SK-N-DZ (cell line): ENCODE measurements around the gene RHCG.

Experiments used
- DNase-seq: peaks from one replicate; pipeline ENCODE4 v3.0.0-alpha.2; 2015; ENCODE audit warnings: low spot score

RHCG gene

DNA sequence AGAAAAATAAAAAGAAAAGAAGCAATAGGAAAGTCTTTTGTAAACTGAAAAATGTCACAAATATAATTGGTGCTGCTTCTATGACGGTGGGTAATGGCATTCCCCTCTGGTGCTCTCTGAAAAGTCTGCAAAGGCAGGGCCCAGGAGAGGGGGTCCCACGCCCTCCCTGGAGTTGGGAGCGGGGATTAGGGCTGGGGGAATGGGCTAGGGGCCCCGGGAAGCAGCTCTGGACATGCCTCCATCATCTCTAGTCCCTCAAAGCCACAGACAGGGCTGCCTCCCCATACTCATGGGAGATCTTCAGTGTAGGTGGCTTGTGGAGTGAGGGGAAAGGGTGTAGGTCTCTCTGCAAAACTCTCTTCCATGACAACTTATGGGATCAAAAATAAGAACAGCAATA, 7.8 kb upstream of the RHCG start:
- DNase-seq, result no peak

DNA sequence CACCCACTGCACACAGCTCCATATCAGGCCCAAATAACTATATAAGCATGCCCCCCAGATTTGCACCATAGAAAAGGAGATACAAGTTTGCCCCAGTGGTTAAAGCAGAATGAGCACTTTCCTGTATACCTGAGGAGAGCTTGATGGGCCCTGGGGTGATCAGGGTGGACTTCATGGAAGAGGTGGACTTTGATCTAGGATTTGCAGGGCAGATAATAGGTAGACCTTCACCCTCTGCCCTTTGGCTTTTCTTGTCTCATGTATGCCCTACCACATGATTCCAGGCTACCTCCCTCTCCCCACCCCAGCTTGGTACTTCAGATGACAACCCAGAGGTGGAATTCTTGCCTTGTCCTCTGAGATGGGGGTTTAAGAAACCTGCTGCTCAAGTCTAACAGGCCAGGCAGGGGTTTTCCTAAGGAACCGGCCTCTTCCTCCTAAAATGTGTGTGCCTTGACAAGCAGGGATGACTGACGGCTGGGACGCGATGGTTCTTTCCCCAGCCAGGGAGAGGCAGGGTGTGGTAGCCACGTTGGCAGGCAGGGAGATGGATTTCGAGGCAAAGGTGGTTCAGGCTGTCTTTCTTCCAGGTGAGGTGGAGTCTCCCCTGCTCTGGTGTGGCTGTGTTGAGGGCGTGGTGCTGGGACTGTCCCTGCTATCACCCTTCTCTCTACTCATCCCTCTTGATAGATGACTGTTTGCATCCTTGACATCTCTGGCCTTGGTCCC, 6.6 kb upstream of the RHCG start:
- DNase-seq, result no peak

DNA sequence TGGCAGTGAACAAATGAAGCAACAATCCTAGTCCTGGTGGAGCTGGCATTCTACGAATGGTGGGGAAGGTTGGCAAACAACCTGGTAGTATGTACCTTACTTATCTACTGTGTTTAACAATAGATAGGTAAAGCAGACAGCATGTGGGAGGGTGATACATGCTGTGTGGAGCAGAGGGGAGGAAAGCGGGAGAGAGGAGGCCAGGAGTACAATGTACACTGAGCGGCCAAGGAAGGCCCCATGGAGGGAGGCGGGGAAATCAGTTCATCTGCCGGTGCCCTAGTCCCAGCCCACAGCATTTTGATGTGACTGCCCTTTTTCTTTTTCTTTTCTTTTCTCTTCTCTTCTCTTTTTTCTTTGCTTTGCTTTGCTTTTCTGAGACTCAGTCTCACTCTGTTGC, 5.3 kb upstream of the RHCG start:
- no peak for DNase-seq

DNA sequence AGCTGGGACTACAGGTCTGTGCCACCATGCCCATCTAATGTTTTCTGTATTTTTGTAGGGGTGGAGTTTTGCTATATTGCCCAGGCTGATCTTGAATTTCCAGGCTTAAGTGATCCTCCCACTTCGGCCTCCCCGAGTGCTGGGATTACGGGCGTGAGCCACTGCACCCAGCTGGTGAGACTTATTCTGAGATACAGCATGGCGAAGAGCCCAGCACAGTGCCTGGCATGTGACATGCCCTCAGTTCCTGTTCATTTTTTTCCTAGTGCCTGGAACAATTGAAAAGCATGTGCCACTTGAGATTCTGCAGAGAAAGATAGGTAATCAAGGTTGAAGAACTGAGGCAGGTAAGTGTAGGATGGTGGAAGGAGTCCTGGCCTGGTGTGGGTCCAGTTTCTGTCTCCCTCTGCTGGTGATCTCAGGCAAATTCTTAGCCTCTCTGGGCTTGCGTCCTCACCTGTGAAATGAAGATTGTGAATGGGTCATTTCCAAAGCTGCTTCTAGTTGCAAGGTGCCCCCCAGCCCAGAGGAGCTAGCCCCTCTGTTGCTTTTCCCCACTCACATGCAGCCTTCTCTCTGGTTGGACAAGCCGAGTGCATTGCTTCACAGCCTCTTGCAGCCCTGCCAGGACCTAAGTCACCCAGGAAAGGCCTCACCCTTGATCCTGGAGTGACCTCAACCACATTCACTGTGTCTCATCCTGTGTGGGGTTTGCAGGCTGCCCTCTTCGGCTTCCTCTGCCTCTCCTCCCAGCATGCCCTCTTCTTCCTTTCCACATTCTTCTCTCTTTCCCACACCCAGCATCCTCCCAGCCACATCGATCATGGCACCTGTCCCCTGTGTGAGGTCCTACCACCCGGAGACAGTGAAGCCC, 4.3 kb upstream of the RHCG start:
- no peak for DNase-seq

DNA sequence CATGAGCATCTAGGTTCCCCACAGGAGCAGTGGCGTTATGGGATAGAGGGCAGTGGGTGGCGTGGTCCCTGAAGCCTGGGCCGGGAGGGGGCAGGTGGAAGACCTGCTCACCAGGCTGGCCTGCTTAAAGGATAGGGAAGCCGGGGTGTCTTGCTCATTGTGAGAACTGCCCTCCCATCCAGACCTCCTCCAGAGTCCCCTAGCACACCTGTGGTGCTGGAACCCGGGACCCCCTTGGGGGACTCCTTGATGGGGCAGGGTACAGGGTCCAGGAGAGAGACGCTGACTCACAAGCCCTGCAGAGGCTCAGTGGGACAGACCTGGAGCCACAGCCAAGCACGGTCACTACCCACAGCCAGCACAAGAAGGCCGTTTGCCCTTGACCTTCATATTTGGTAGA, 2.8 kb upstream of the RHCG start:
- DNase-seq, result no peak

DNA sequence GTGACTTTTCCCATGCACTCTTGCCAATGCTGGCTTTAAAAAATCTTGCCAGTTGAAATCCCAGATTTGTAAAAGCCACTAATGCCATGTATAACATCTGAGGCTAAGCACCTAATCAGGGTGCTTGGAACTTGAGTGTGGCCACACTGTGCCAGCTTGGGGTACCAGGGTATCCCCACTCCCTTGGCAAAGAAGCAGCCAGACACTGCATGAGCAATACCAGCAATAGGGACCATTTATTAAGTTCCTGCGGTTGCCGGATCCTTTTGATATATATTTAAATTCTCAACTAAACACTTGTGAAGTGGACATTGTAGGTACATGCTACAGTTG, 2.2 kb upstream of the RHCG start:
- no peak for DNase-seq

DNA sequence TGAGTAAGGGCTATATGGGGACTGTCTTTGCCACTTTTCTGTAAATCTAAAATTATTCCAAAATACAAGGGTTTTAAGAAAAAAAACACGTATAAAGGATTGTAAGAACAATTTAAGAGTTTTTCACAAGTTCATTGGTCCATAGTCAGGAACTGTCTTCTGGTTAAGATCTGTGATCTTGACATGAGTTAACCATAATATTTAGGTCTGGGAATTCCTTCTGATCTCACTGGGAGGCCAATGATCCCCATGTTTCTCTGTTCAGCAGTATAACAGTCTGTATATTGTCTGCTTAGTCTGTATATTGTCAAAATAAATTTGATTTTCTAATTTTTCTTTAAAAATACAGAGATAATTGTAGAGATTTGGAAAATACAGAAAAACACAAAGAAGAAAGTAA, 848 bp upstream of the RHCG start:
- no peak for DNase-seq

DNA sequence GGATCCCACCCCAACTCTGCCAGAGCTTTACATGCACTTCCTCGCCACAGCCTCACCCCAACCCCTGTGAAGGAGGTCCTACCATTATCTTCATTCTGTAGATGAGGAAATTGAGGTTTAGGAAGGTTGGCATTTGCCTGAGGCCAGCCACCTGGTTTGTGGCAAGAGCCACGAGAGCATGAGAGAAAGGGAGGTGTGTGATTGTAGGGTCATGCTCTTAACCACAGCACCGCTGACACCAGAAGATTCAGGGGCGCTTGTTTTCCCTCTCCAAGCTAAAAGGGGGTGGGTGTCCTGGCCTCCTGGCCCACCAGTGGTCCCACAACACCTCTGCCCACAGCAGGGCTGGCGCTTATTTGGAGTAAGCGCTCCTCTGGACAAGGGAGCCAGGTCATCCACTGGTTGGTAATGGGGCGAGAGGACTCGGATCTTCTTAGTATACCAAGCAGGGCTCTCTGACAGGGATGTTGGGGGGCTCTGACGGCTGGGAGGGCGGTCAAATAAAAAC, 691 bp downstream of the RHCG start:
- no peak for DNase-seq

DNA sequence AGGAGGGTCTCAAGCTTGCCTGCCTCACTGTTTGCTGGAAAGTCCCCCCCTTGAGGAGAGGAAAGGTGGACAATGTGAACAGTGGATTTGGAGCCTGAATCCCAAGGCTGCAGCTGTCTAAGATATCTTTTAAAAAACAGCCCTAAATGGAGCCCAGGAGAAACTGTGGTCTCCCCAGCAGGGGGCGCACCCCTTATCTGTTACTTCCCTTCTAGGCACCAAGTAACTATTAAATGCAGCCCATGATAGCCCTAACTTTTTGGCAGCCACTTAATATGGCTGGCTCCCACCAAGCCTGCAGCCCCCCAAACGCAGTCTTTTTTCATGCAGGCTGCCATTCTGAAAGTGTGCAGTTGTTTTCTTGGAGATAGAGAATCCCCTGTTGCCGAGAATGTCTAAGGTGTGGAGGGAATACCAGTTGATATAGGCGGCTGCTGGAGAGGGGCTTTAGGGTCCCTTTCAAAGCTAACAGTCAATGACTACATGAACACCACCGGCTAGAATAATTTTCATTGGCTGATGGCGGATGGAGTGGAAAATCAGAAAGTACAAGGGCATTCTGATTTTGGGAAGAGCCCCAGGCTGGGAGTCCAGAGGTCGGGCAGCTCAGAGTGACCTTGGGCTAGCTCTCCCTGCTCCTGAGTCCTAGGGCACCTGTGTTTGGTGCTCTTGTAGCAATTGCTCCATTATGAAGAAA, 1.3 kb downstream of the RHCG start:
- no peak for DNase-seq

DNA sequence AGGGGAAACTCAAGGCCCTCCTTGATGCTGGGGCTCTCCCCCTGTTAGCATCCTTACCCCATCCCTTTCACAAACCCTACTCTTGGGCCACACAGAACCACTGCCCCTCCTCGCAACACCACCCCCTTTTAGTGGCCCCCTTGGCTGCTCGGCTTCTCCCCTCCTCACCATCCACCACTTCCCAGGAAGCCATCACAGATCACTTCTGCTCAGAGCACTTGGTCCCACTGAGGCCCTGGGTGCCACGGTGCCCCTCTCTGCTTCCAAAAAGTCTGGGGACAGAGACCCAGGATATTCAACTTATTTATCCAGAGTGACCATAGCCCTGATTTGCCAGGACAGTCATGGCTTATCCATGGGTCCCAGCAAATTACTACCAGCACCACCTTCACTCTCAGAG, 2.4 kb downstream of the RHCG start:
- no peak for DNase-seq

DNA sequence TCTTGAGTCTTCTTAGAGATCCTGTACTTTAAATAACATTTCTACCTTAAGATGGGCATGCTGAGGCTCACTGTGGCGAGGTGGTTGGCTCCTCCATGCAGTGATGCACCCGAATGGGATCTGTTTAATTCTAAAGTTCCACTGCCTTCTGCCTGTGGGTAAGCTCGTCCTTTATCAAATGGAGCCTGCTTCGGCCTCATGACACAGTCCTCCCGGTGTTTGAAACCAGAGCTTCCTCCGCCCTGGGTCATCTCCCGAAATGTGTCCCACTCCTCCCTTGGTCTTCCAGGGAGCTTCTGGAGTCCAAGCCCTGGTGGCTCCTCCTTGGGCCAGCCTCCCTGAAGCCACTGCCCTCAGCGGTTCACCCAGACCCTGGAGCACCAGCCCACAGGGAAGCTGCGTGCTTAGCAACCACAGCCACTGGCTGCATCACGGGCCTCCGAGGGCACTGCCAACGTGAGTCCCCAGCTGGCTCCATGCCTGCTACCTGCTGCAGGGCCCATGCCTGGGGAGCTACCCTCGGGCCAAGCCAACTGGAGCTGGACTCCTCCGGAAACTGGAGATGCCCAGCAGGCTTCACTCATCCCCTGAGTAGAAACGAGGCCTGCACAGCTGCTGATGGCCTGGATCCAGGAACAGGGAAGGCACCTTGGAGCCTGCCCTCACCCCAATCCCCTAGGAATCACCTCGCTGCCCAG, 3.3 kb downstream of the RHCG start:
- no peak for DNase-seq

DNA sequence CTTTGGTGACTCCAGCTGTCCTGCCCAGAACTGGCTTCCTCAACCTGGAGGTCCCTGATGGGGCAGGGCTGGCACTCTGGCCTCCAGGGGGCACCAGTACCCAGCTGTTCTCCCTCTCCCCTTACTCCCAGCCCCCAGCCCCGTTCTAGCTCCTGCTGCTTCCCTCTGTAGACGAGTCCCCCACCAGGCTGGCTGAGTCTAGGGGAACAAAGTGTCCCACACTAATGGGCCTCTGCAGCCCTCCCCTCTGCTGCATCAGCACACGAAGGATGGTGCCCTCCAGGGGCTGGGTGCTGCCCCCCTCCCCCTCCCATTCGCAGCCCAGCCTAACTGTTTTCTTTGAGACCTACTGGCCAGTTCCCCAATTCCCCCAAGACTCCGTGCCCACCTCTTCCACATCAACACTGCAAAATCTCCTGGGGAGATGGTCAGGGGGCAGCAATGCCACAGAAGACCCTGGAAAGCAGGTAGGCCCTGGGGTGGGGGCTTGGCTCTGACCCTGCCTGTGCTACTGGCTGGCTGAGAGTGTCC, 4.2 kb downstream of the RHCG start:
- DNase-seq, result no peak

DNA sequence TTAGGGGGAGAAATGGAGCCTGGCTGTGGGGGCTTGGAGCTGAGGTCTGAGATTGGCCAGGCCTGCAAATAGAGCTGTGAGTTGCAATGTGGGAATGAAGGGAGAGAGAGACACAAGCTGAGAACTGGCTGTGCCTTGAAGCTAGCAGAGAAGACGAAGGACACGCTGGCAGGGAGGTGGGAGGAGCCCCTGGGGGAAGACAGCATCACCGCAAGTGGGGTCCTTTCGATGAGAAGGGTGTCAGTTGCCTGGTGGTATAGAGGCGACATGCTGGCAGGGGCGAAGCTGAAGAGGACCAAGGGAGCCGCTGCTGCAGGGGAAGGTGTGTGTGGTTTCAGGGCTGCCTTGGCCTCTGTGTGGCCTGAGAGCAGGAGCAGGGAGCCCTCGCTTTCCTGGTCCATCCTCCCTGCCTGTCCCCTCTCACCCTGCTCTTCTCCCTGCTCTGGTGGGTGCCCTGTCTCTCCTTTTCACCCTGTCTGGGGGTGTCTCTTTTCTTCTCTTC, 5.5 kb downstream of the RHCG start:
- no peak for DNase-seq

DNA sequence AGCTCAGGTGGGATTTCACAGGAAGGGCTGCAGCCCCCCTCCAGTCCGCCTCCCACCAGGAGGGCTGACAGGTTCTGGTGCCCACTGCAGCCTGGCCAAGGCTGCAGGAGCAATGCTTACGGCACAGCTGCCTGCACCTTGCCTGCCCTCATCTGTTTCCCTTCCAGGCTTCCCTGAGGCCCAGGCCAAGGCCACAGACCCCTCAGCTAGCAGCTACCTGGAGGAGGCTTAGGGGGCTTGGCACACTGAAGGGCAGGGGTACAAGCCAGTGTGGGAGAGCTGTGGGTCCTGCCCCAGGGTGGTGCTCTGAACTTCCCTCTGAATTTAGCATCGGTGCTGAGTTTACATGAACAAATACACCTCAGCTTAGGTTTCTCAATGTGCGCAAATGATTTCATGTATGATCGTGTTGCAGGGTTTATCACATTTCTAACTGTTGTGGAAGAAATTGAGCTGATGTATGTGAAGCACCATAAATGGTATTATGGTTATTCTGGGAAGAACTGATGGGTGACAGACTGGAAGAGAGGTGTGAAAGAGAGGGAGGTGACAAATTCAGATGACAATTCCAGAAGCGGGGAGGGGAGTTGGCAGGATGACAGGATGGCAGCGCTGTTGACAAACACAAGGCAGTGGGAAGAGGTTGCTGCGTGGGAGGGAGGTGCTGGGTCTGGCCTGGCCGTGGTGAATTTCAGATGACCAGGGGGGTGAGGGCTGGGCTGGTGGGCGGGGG, 6.1 kb downstream of the RHCG start:
- no peak for DNase-seq

DNA sequence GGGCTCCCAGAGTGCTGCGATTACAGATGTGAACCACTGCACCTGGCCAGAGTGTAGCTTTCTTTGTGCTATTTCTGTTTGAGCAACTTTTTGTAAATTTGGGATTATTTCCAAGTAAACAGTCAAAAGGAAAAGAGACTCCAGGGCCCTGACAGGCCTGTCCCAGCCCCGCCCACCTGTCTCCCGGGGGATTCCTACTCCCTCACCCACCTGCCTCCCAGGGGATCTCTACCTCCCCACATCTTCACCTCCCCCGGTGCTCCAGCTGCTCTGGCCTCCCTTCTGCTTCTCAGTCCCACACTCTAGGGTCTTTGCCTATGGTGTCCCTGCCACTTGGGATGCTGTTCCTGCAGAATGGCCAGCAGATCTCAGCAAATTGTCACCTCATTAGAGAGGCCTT, 7.0 kb downstream of the RHCG start:
- no peak for DNase-seq

DNA sequence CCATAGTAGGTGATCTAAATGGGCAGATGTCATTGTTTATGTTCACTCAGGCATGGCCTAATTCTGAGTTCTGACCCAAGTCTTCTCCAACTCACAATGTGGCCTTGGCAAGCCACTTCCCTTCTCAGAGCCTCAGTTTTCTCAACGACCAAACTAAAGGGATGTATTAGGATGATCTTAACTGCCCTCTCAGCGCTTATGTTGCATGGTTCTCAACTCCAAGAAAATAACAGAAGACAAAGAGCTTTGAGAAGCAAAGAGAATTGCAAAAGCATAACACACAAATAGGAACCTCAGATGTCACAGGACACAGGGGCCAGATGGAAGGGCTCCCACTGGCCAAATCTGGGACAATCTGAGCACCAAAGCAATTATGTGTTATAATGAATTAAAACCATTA, 8.6 kb downstream of the RHCG start:
- DNase-seq, result no peak

DNA sequence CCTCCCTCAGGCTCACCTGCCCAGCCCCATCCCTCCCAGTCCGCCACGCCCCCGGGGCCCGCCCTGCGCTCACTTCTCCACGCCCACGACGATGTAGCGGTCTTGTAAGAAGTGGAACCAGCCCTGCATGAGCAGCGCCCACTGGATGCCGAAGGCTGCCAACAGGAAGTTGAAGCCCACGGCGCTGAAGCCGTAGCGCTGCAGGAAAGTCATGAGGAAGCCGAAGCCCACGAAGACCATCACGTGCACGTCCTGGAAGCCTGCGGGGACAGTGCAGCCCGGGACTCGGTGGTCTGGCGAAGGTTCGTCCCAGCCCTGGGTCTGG, 9.7 kb downstream of the RHCG start:
- DNase-seq, result no peak

DNA sequence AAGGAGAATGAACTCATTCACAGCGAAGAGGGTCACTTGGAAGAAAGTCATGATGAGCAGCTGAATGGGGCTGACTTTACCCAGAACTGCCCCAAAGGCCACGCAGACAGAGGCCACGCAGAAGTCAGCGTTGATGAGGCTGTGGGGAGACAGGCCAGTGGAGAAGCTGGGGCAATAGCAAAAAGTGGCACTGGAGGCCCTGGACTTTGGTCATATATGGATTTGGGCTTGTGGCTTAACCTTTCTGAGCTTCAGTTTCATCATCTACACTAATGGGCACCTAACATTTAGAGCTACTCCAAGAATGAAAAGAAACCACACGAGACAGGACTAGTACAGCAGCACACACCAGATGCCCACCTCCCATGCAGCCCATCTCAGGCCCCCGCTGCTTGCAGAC, 13.3 kb downstream of the RHCG start:
- DNase-seq, result no peak

DNA sequence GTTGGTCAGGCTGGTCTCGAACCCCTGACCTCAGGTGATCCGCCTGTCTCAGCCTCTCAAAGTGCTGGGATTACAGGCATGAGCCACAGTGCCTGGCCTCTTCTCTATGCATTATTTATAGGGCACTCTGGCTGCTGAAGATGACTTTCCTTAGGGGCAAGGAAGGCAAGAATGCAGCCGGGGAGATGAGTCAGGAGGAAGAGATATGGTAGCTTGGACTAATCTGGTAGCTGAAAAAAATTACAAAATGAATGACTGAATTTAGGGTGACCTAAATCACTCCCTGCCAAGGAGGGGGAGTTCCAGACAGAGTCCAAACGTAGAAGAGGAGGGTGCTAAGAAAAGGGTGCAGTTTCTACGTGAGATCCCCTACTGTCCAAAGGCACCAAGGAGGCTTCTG, 14.2 kb downstream of the RHCG start:
- DNase-seq, result no peak

DNA sequence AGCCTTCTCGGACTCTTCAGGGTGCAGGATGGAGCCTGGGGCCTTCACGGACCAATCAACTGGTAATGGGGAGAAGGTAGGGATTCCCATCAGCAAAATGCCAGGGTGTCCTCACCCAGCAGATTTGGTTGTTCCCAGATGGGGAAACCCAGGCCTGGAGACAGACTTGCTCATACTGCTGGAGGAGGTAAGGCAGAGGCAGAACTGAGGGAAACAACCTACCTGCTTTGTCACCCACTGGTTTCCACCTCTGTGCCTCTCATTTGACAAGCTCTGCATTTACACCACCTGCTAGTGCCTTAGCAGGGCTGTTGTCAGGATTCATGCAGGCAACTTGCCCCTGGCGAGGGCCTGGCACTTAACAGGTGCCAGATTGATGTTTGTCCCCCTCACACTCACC, 15.9 kb downstream of the RHCG start:
- DNase-seq, result no peak

DNA sequence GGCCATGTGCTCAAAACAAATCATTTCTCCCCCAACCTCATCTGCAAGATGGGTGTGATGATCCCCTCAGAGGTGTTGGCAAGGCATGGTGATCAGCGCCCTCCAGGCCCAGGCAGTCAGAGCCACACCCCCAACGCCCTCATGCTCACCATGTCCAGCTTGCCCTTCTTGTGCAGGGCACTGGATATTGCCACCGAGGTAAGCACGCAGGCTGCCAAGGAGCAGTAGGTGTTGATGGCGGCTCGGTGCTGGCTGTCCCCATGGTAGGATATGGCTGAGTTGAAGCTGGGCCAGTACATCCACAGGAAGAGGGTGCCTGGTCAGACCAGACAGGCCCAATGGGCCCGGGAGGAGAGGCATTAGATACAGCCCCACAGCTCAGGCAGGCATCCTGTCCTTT, 17.2 kb downstream of the RHCG start:
- no peak for DNase-seq
